ENCODE data around the gene GABRG3. TPM values are rescaled to one million over a fixed set of nuclear protein-coding genes. Genes with fewer than 3 reads are reported as not detected.

Gene GABRG3
- total and polyA plus RNA-seq, 2 of the 4 experiments (the other 2 are of a cell fraction) = not detected

DNA sequence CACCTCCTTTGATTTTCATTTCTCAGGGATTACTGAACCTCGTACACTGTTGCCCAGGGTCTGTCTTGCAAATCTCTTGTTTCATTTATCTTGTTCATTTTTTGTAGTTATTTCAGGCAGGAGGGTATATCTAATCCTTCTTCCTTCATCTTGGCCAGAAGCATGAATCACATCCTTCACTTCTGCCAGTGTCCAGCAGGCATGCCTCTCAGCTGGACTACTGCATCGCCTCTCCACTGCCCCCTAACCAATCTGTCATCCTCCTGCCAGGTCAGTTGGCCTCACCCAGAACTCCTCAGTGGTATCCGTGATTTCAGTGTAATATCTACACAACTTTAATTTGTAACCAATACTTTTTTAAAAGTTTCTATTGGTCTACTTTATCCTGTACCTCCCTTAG lies 297.9 kb downstream of the GABRG3 start:
- H2BK20ac ChIP-seq (ENCODE audit: low read depth, low read length) = no peak overlapping the region
- H4K91ac ChIP-seq (ENCODE audit: insufficient read depth, low read depth, low read length) = no peak overlapping the region
- no peak overlapping the region for H3K23ac ChIP-seq (ENCODE audit: low read depth, low read length)
- no peaks in the 10 kb centered on the region for H3K36me3 ChIP-seq (ENCODE audit: control insufficient read depth, insufficient read depth, low read length)
- H4K20me1 ChIP-seq (ENCODE audit: insufficient read depth, low read length) = no peaks in the 10 kb centered on the region
- H3K18ac ChIP-seq (ENCODE audit: low read depth, low read length) = no peak overlapping the region
- no peak overlapping the region for H2BK15ac ChIP-seq (ENCODE audit: low read depth, low read length)
- DNase-seq (no peak), ATAC-seq (ENCODE audit: low read depth) (no peak)
- H3K56ac ChIP-seq (ENCODE audit: extremely low read depth, insufficient read depth, low read length) = no peak overlapping the region
- H3K4me1 ChIP-seq (ENCODE audit: control insufficient read depth, insufficient read depth, low read length) = no peaks in the 10 kb centered on the region
- no peak overlapping the region for H4K5ac ChIP-seq (ENCODE audit: low read depth, low read length)
- no peak overlapping the region for H3K14ac ChIP-seq (replicated peaks; ENCODE audit: low read depth, low read length)
- peaks cover 14% of the 10 kb centered on the region for H3K9me3 ChIP-seq (ENCODE audit: control insufficient read depth, insufficient read depth, low read length)
- no peak overlapping the region for H2BK120ac ChIP-seq (ENCODE audit: low read depth, low read length)
- H3K27me3 ChIP-seq (ENCODE audit: control insufficient read depth, insufficient read depth, low read length) = no peaks in the 10 kb centered on the region
- no peak overlapping the region for H2AK5ac ChIP-seq (ENCODE audit: low read depth, low read length)
- no peak overlapping the region for H3K4me2 ChIP-seq (ENCODE audit: low read depth, low read length)
- H4K8ac ChIP-seq (ENCODE audit: low read depth in 2 of 2, low read length in 2 of 2) = no peak overlapping the region
- no peak overlapping the region for H3K9ac ChIP-seq (ENCODE audit: low read depth, low read length)
- no peaks in the 10 kb centered on the region for H3K79me1 ChIP-seq (ENCODE audit: low read depth in 1 of 2, low read length in 2 of 2)
- H2BK5ac ChIP-seq (ENCODE audit: low read depth, low read length, poor library complexity, severe bottlenecking) = no peak overlapping the region
- ChIA-PET CTCF (no interaction called here), POLR2A (ENCODE audit: unreplicated experiment) (no interaction called here)
- no peak overlapping the region for H3K4ac ChIP-seq (ENCODE audit: low read depth, low read length)
- H2AFZ ChIP-seq (replicated peaks; ENCODE audit: low read length, poor library complexity) = no peak overlapping the region
- no peaks in the 10 kb centered on the region for H3K9me1 ChIP-seq (ENCODE audit: insufficient read depth, low read length)
- dilution Hi-C loops (cut with HindIII; ENCODE audit: low sequenced_read_pairs, unreplicated experiment) (no loop called here), in situ Hi-C loops (cut with MboI; ENCODE audit: low sequenced_read_pairs) (no loop called here), intact Hi-C loops (cut with micrococcal nuclease) (no loop called here)
- TF ChIP-seq BHLHE40 (IDR thresholded peaks at IDR 0.05; ENCODE audit: low read depth, low read length) = no peak
- TF ChIP-seq MXI1 (IDR thresholded peaks at IDR 0.05; ENCODE audit: borderline replicate concordance, low read depth, low read length) = no peak
- no peak for TF ChIP-seq RFX5 (IDR thresholded peaks at IDR 0.05; ENCODE audit: low read depth, low read length)
- no peak for TF ChIP-seq CEBPB (IDR thresholded peaks at IDR 0.05; ENCODE audit: low read depth, low read length)
- TF ChIP-seq, protein P1, sequence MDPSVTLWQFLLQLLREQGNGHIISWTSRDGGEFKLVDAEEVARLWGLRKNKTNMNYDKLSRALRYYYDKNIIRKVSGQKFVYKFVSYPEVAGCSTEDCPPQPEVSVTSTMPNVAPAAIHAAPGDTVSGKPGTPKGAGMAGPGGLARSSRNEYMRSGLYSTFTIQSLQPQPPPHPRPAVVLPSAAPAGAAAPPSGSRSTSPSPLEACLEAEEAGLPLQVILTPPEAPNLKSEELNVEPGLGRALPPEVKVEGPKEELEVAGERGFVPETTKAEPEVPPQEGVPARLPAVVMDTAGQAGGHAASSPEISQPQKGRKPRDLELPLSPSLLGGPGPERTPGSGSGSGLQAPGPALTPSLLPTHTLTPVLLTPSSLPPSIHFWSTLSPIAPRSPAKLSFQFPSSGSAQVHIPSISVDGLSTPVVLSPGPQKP (IDR thresholded peaks at IDR 0.05; ENCODE audit: borderline replicate concordance, low read depth, low read length) = no peak
- TF ChIP-seq NFE2L2 (IDR thresholded peaks at IDR 0.05; ENCODE audit: low read depth, low read length) = no peak
- TF ChIP-seq SMC3 (IDR thresholded peaks at IDR 0.05; ENCODE audit: low read depth, low read length) = no peak
- TF ChIP-seq MAFK (IDR thresholded peaks at IDR 0.05; ENCODE audit: low read depth, low read length) = no peak
- no peak for TF ChIP-seq MAZ (IDR thresholded peaks at IDR 0.05; ENCODE audit: borderline replicate concordance, low read depth, low read length)
- no peak for TF ChIP-seq CHD1 (IDR thresholded peaks at IDR 0.05; ENCODE audit: low read depth, low read length)
- no peak for TF ChIP-seq POLR2A (IDR thresholded peaks at IDR 0.05; ENCODE audit: low read depth, low read length)
- no peak for TF ChIP-seq RCOR1 (IDR thresholded peaks at IDR 0.05; ENCODE audit: insufficient replicate concordance, low read length)
- H3K27ac ChIP-seq (ENCODE audit: insufficient read depth, low read length) = no peak overlapping the region
- H3K4me3 ChIP-seq (ENCODE audit: insufficient read depth, low read depth, low read length) = no peak overlapping the region
- no peak overlapping the region for H2AK9ac ChIP-seq (replicated peaks; ENCODE audit: low read depth, low read length, poor library complexity)
- WGBS, 2 experiments (ENCODE audit: extremely low coverage in 2 of 2, insufficient read length in 1 of 2) = 14% methylated on average over 1 of the region's 3 CpGs; no CpG with 5 or more reads in 1 of the 2 experiments
- no TSS peak for BruUV-seq (replicated peaks)

Data from IMR-90 (cell line).